Loucy (cell line): ENCODE results near the gene EFHD1.

Experiments used
- H2AFZ ChIP-seq: fragments of 200-600 bp; sonication (generic); 2 replicates; pipeline ENCODE4 v1.6.0; 2016; ENCODE audit warnings: antibody characterized with exemption, mild to moderate bottlenecking, low read length, moderate library complexity
- H3F3A ChIP-seq: fragments of 200-600 bp; 2 replicates; pipeline ENCODE4 v1.6.0; 2016; ENCODE audit warnings: antibody characterized with exemption, low read depth, mild to moderate bottlenecking
- H3K27me3 ChIP-seq: fragments of 200-600 bp; sonication (generic); 2 replicates; pipeline ENCODE4 v1.6.1; 2014; ENCODE audit warnings: low read length, mild to moderate bottlenecking; ENCODE audit not compliant: insufficient read depth, poor library complexity, severe bottlenecking
- H3K36me3 ChIP-seq: fragments of 200-600 bp; sonication (generic); 2 replicates; pipeline ENCODE4 v1.6.1; 2016; ENCODE audit warnings: low read length; ENCODE audit not compliant: insufficient read depth
- H3K4me1 ChIP-seq: fragments of 200-600 bp; sonication (generic); 2 replicates; pipeline ENCODE4 v1.5.1; 2014; ENCODE audit warnings: low read length, mild to moderate bottlenecking; ENCODE audit not compliant: insufficient read depth, poor library complexity, severe bottlenecking
- H3K4me2 ChIP-seq: fragments of 200-600 bp; sonication (generic); 2 replicates; pipeline ENCODE4 v1.6.0; 2014; ENCODE audit warnings: antibody characterized with exemption, low read length, low read depth, mild to moderate bottlenecking; ENCODE audit not compliant: poor library complexity, severe bottlenecking
- H3K4me3 ChIP-seq: fragments of 200-600 bp; sonication (generic); 2 replicates; pipeline ENCODE4 v1.5.1; 2014; ENCODE audit warnings: low read length, mild to moderate bottlenecking, mixed read lengths; ENCODE audit not compliant: poor library complexity, severe bottlenecking
- H3K79me2 ChIP-seq: fragments of 200-600 bp; sonication (generic); 2 replicates; pipeline ENCODE4 v1.6.1; 2014; ENCODE audit warnings: low read length; ENCODE audit not compliant: insufficient read depth
- H3K9ac ChIP-seq: fragments of 200-600 bp; sonication (generic); 2 replicates; pipeline ENCODE4 v1.6.0; 2014; ENCODE audit warnings: mild to moderate bottlenecking, low read depth, low read length, moderate library complexity; ENCODE audit not compliant: poor library complexity, severe bottlenecking
- H3K9me2 ChIP-seq: fragments of 200-600 bp; sonication (generic); replicated peaks from 2 replicates; pipeline ENCODE4 v1.6.1; 2016; ENCODE audit warnings: low read depth, low read length, mixed read lengths
- H3K9me3 ChIP-seq: fragments of 200-600 bp; sonication (generic); 2 replicates; pipeline ENCODE4 v1.6.1; 2014; ENCODE audit warnings: mild to moderate bottlenecking, antibody characterized with exemption, low read length, low read depth; ENCODE audit not compliant: insufficient read depth
- H4K20me1 ChIP-seq: fragments of 200-600 bp; sonication (generic); 2 replicates; pipeline ENCODE4 v1.6.0; 2014; ENCODE audit warnings: antibody characterized with exemption, low read length, mild to moderate bottlenecking; ENCODE audit not compliant: insufficient read depth, poor library complexity, severe bottlenecking
- CTCF ChIP-seq: fragments of 200-600 bp; sonication (generic); conservative IDR thresholded peaks from 2 replicates; pipeline ENCODE4 v1.5.1; 2014; ENCODE audit warnings: mild to moderate bottlenecking, antibody characterized with exemption, low read length
- EZH2phosphoT487 ChIP-seq: fragments of 200-600 bp; IDR thresholded peaks from 2 replicates; pipeline ENCODE4 v1.6.1; 2018; ENCODE audit warnings: antibody characterized with exemption, mild to moderate bottlenecking, moderate library complexity, borderline replicate concordance

EFHD1 gene

GRCh38 chr2:232723027-232723426 is 89.6 kb downstream of the EFHD1 start:
- Histone ChIP-seq H3K9me2 (no peaks in the 10 kb centered on the region), H2AFZ (no peak overlapping the region), H4K20me1 (peaks cover 18% of the 10 kb centered on the region), H3K4me2 (no peak overlapping the region), H3K36me3 (peaks cover 44% of the 10 kb centered on the region; the same call in 1 of the 2 replicates), H3K9ac (no peak overlapping the region), H3K4me3 (no peak overlapping the region), H3K27me3 (no peaks in the 10 kb centered on the region), H3F3A (no peaks in the 10 kb centered on the region), H3K79me2 (peaks cover 31% of the 10 kb centered on the region), H3K4me1 (peaks cover 20% of the 10 kb centered on the region), H3K9me3 (no peaks in the 10 kb centered on the region)
- no peak for TF ChIP-seq EZH2phosphoT487
- no peak for TF ChIP-seq CTCF

DNA sequence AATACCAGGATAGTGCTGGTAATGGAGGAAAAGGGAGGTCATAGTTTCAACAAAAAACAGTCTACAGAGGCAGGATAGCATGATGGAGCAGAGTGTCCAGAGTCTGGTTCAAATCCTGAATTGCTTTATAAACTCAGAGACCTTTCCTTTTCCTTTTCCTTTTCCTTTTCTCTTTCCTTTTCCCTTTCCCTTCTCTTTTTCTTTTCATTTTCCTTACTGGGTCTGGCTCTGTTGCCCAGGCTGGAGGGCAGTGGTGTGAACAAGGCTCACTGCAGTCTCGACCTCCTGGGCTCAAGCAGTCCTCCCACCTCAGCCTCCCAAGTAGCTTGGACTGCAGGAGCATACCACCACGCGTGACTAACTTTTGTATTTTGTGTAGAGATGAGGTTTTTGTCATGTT is 95.4 kb downstream of the EFHD1 start:
- Histone ChIP-seq H3K9me3 (no peaks in the 10 kb centered on the region), H3K27me3 (no peaks in the 10 kb centered on the region), H3K4me3 (no peak overlapping the region), H3K79me2 (peaks cover 12% of the 10 kb centered on the region), H3K36me3 (peaks cover 55% of the 10 kb centered on the region; the same call in 1 of the 2 replicates), H3K4me2 (no peak overlapping the region), H3F3A (no peaks in the 10 kb centered on the region; the same call in 1 of the 2 replicates), H3K9me2 (no peaks in the 10 kb centered on the region), H3K9ac (no peak overlapping the region), H4K20me1 (no peaks in the 10 kb centered on the region), H3K4me1 (no peaks in the 10 kb centered on the region), H2AFZ (no peak overlapping the region)
- TF ChIP-seq CTCF: no peak
- TF ChIP-seq EZH2phosphoT487: no peak

DNA sequence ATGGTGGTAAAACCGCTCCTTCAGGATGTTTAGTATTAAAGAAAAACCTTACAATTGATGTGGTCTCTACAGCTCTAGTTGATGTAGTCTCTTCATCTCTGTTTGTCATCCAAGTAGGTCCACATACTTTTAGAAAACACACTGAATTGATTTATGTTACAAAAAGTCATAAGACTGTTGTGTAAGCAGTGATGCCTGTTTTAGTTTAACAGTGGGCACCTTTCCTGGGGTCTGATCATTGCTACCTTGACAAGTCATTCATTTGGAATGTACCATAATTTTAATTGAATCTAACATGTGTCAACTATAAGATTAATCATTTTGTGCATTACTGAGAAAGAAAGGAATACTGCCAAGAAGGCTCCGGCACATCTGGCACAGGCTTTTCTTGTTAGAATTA is 98.1 kb downstream of the EFHD1 start:
- TF ChIP-seq CTCF: no peak
- TF ChIP-seq EZH2phosphoT487: no peak
- no peak overlapping the region for H3K9ac ChIP-seq
- H3F3A ChIP-seq: no peaks in the 10 kb centered on the region; the same call in 1 of the 2 replicates
- H4K20me1 ChIP-seq: no peaks in the 10 kb centered on the region
- no peaks in the 10 kb centered on the region for H3K9me2 ChIP-seq
- no peaks in the 10 kb centered on the region for H3K27me3 ChIP-seq
- H3K9me3 ChIP-seq: no peaks in the 10 kb centered on the region
- H3K36me3 ChIP-seq: peaks cover 52% of the 10 kb centered on the region
- H3K79me2 ChIP-seq: peaks cover 12% of the 10 kb centered on the region
- H3K4me2 ChIP-seq: no peak overlapping the region
- H3K4me1 ChIP-seq: no peaks in the 10 kb centered on the region
- no peak overlapping the region for H3K4me3 ChIP-seq
- no peak overlapping the region for H2AFZ ChIP-seq
